Spleen (tissue), 3 donors: ENCODE measurements around the gene CAGE1.

ENCODE experiments used
- POLR2A ChIP-seq, 3 donors: fragments of 450-650 bp; IDR thresholded peaks; one replicate each; pipeline ENCODE4 v1.5.1; 2017; ENCODE audit warnings: antibody characterized with exemption in 3 of 3, mild to moderate bottlenecking in 1 of 3
- POLR2AphosphoS5 ChIP-seq, 3 donors: sonication (generic); formaldehyde crosslinking; IDR thresholded peaks; one replicate each; pipeline ENCODE4 v1.5.1; 2017; ENCODE audit warnings: antibody characterized with exemption in 3 of 3

DNA sequence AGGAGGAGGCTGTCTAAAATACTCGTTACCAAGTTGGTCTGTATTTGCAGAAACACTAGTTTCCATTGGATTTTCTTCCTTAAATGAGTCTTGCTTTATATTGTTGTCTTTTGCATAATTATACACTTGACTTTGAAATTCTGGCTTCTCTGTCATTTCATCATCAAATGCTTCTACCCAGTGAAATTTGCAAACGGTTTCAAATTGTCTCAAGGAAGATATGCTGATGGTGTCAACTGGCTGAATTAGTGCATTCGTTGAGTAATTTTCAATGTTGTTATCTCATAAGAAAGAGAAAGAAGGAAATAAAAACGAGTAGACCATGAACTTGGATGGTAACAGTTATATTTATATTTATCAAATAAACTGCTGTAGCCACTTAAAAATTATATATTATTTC is 10.8 kb downstream of the CAGE1 start:
- TF ChIP-seq POLR2A (IDR thresholded peaks at IDR 0.05) (no peak), POLR2AphosphoS5 (IDR thresholded peaks at IDR 0.05) (no peak)
